NB4 (cell line): ENCODE measurements around the gene DPP4.

Source experiments
- DNase-seq: peaks from one replicate; pipeline ENCODE4 v3.0.0; 2010; ENCODE audit warnings: low read depth
- H3K4me3 ChIP-seq: one replicate; pipeline ENCODE4 v1.5.1; 2011; ENCODE audit warnings: mild to moderate bottlenecking, low read depth, low read length, moderate library complexity
- MYC ChIP-seq: IDR thresholded peaks from 2 replicates; pipeline ENCODE4 v1.6.1; 2011; ENCODE audit warnings: low read depth, low read length
- POLR2A ChIP-seq: IDR thresholded peaks from 2 replicates; pipeline ENCODE4 v1.6.1; 2011; ENCODE audit warnings: mild to moderate bottlenecking; ENCODE audit not compliant: insufficient read length; ENCODE audit errors: extremely low read depth
- TF ChIP-seq, protein P1 (sequence below): IDR thresholded peaks from 2 replicates; pipeline ENCODE4 v1.6.1; 2011; ENCODE audit warnings: low read depth, low read length
- TF ChIP-seq, protein P2 (sequence below): IDR thresholded peaks from one replicate; pipeline ENCODE4 v1.5.1; 2012; ENCODE audit warnings: low read depth, low read length

The DPP4 gene

DNA sequence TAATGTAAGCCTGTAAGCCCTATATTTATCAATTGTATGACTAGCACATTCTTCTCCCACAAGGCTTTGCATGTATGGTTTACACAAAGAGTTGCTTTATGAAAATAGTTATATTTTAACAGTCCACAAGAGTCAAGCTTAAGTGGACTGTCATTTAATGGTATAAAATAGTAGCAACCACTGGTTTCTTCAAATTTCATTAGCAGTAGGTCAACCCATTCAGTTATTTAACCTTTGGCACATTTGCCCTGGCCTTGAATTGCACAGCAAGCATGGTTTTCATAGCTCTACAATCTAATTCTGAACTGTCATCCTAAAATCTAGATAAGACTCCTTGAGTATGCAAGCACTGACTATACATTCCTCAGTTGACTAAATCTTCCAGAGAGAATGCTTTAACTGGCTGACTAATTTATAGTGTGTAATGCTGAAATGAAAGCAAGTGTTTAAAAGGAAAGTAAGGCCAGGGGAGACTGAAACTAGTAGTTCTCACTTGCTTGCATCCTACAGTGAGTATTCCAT lies 1.8 kb downstream of the DPP4 start:
- no peak for DNase-seq

DNA sequence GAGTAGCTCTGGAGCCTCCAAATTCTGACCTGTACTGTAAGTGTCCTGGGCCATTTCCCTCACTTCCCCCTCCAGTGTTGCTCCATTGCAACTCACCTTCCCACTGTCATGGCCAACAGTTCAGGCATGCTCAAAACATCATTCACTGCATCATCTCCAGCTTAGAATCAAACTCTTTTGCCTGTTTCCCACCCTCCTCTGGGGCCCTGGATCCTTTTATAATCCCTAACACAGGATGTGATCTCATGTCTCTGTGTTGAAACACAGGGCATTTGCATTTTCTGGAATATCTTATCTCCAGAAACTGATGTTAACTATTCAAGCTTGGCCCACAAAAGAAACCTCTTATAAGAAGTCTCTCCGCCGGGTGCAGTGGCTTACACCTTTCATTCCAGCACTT lies 3.0 kb downstream of the DPP4 start:
- H3K4me3 ChIP-seq: no peak overlapping the region
- no peak for DNase-seq
- TF ChIP-seq, protein P1, sequence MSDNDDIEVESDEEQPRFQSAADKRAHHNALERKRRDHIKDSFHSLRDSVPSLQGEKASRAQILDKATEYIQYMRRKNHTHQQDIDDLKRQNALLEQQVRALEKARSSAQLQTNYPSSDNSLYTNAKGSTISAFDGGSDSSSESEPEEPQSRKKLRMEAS: no peak
- TF ChIP-seq MYC (no peak), POLR2A (no peak)
- TF ChIP-seq, protein P2, sequence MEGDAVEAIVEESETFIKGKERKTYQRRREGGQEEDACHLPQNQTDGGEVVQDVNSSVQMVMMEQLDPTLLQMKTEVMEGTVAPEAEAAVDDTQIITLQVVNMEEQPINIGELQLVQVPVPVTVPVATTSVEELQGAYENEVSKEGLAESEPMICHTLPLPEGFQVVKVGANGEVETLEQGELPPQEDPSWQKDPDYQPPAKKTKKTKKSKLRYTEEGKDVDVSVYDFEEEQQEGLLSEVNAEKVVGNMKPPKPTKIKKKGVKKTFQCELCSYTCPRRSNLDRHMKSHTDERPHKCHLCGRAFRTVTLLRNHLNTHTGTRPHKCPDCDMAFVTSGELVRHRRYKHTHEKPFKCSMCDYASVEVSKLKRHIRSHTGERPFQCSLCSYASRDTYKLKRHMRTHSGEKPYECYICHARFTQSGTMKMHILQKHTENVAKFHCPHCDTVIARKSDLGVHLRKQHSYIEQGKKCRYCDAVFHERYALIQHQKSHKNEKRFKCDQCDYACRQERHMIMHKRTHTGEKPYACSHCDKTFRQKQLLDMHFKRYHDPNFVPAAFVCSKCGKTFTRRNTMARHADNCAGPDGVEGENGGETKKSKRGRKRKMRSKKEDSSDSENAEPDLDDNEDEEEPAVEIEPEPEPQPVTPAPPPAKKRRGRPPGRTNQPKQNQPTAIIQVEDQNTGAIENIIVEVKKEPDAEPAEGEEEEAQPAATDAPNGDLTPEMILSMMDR: no peak

More for the DNA sequence above, 1.8 kb downstream of the DPP4 start:
- no peak for TF ChIP-seq MYC
- TF ChIP-seq, protein P2: no peak
- no peak for TF ChIP-seq POLR2A
- TF ChIP-seq, protein P1: no peak
- H3K4me3 ChIP-seq: no peak overlapping the region

DNA sequence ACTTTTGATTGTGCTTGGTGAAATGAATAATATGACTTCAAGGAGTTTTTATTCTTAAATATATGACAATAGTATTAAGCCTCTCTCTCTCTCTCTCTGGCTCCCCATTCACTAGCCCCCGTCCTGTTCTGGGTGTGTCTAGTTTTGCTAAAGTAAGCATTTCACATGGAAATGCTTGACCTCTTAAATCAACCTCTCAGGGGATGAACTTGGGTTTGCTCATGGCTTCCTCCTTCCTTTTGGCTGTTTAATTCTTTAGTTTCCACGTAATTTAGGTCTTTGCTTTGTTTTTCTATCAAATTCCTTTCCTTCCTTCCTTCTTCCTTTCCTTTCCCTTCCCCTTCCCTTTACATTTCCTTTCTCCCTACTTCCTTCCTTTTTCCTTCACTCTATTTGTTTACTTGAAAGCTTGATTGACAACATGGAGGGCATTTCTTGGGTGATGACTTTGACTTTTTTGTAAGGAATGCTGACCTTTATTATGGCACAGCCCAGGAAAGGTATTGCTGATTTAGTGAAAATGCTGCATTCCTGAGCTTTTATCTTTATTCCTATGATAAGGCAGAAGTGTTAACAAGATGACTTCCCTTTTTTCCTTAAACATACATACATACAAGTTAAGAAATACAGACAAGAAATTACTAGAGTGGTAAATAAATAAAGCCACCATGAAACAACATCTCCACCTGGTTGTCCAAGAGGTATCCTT lies 3.6 kb downstream of the DPP4 start:
- no peak for DNase-seq
- TF ChIP-seq, protein P2: no peak
- TF ChIP-seq MYC: no peak
- TF ChIP-seq, protein P1: no peak
- TF ChIP-seq POLR2A: no peak
- H3K4me3 ChIP-seq: no peak overlapping the region

DNA sequence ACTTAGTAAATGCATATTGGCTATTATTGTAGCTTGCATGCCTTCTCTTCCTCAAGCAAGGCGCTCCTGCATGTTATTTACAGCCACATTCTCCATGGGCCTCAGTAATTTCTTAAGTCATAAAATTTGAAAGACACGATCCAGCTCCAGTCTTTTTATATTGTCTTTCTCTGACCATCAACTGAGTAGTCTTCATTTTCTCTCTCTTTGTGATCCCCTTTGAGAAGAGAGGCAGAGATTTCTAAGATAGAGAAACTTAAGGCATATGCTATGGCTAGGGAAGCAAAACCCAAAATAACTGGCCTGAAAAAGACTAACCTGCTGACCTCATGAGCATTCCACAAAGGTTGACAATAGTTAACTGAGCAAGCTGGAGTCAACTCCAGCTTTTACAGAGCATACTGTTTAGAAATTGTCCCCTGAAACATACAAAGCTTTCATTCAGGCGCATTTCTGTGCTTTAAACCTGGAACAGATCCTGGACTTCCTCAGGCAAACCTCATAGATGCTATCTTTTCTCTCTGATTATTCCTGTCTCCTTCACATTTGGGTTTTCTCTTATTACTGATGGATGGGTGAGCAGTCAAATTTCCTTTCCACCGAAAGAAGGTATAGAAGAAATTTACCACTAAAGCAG lies 4.6 kb downstream of the DPP4 start:
- H3K4me3 ChIP-seq: no peak overlapping the region
- TF ChIP-seq, protein P1: no peak
- TF ChIP-seq, protein P2: no peak
- TF ChIP-seq POLR2A (no peak), MYC (no peak)
- DNase-seq: no peak

DNA sequence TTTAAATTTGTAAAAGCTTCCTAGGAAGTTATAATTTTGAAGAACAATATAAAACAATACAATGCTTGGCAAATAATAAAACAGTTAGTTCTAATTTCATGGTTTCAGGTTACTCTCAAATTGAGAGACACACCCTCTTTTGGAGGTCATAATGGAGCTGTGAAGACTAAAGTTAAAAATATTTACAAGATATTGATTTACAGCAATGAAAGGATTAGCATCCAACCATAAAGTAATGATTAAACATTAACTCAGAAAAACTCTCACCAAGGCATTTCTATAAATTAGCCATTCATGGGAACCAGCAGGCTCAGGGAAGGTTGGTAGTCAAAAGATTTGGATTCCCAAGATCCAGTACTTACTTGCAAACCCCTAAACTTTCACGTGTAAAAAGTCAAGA lies 6.4 kb downstream of the DPP4 start:
- no peak for DNase-seq
- TF ChIP-seq, protein P1: no peak
- TF ChIP-seq POLR2A (no peak), MYC (no peak)
- TF ChIP-seq, protein P2: no peak

More for the DNA sequence above, 6.4 kb downstream of the DPP4 start:
- H3K4me3 ChIP-seq: no peak overlapping the region
